DOHH2 (cell line): ENCODE measurements around the gene NME7.

Source experiments
- H3F3A ChIP-seq: fragments of 200-600 bp; sonication (generic), shearing (Covaris generic); 2 replicates; pipeline ENCODE4 v1.6.0; 2016; ENCODE audit warnings: antibody characterized with exemption, mild to moderate bottlenecking; ENCODE audit not compliant: control insufficient read depth, insufficient read depth
- H3K27ac ChIP-seq: fragments of 200-600 bp; sonication (generic); 2 replicates; pipeline ENCODE4 v1.5.1; 2014; ENCODE audit warnings: low read depth, mild to moderate bottlenecking, low read length, moderate library complexity
- H3K27me3 ChIP-seq: fragments of 200-600 bp; sonication (generic); 2 replicates; pipeline ENCODE4 v1.6.1; 2014; ENCODE audit warnings: mild to moderate bottlenecking, low read length, mixed read lengths; ENCODE audit not compliant: control insufficient read depth
- H3K36me3 ChIP-seq: fragments of 200-600 bp; sonication (generic); 2 replicates; pipeline ENCODE4 v1.6.1; 2014; ENCODE audit warnings: mild to moderate bottlenecking, low read length, moderate library complexity, mixed read lengths; ENCODE audit not compliant: control insufficient read depth
- H3K4me1 ChIP-seq: fragments of 200-600 bp; sonication (generic); 2 replicates; pipeline ENCODE4 v1.6.1; 2014; ENCODE audit warnings: mild to moderate bottlenecking, low read length, mixed read lengths; ENCODE audit not compliant: control insufficient read depth
- H3K4me2 ChIP-seq: fragments of 200-600 bp; sonication (generic); 2 replicates; pipeline ENCODE4 v1.6.0; 2014; ENCODE audit warnings: mild to moderate bottlenecking, low read length, moderate library complexity
- H3K4me3 ChIP-seq: fragments of 200-600 bp; sonication (generic); 2 replicates; pipeline ENCODE4 v1.5.1; 2014; ENCODE audit warnings: mild to moderate bottlenecking, low read length, mixed read lengths
- H3K79me2 ChIP-seq: fragments of 200-600 bp; sonication (generic); 2 replicates; pipeline ENCODE4 v1.6.1; 2014; ENCODE audit warnings: mild to moderate bottlenecking, low read length, mixed read lengths; ENCODE audit not compliant: control insufficient read depth
- H3K9me2 ChIP-seq: fragments of 200-600 bp; sonication (generic); replicated peaks from 2 replicates; pipeline ENCODE4 v1.6.1; 2014; ENCODE audit warnings: mild to moderate bottlenecking, low read length, mixed read lengths; ENCODE audit not compliant: control insufficient read depth
- H3K9me3 ChIP-seq: fragments of 200-600 bp; sonication (generic); 2 replicates; pipeline ENCODE4 v1.6.1; 2014; ENCODE audit warnings: antibody characterized with exemption, low read length, mixed read lengths; ENCODE audit not compliant: control insufficient read depth, insufficient read depth
- H4K20me1 ChIP-seq: fragments of 200-600 bp; sonication (generic); 2 replicates; pipeline ENCODE4 v1.6.0; 2014; ENCODE audit warnings: low read depth, mild to moderate bottlenecking, antibody characterized with exemption, low read length, moderate library complexity; ENCODE audit not compliant: control insufficient read depth, insufficient read depth
- EZH2phosphoT487 ChIP-seq: fragments of 200-600 bp; sonication (generic); IDR thresholded peaks from 2 replicates; pipeline ENCODE4 v1.6.1; 2017; ENCODE audit warnings: borderline replicate concordance, mild to moderate bottlenecking, antibody characterized with exemption, low read length, moderate library complexity, mixed read lengths
- TF ChIP-seq, protein P1 (sequence below): fragments of 200-600 bp; sonication (generic); IDR thresholded peaks from one replicate; pipeline ENCODE4 v1.5.1; 2014; ENCODE audit warnings: antibody characterized with exemption, mild to moderate bottlenecking, low read depth, low read length; ENCODE audit not compliant: poor library complexity, severe bottlenecking

Gene NME7

DNA sequence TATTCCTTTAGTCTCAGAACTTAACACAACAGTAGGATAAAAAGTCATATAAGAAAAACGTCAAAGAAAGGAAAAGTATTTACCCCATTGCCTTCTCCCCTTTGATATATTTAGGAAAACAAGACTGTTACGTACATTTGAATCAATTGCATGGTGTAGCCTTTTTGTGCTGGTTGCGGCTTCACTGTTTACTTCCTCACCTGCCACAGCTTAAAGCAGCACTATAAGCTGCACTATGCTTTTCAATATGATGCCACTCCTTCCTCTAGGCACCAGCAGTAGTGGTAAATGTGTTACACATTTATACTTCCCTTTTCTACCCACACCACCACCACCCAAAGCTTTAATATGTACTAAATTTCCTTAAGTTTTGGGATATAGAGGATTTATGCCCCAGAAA lies 150.0 kb downstream of the NME7 start:
- Histone ChIP-seq H3K9me2 (no peaks in the 10 kb centered on the region), H3K4me1 (no peaks in the 10 kb centered on the region), H3K79me2 (no peaks in the 10 kb centered on the region), H3F3A (no peaks in the 10 kb centered on the region), H4K20me1 (no peaks in the 10 kb centered on the region), H3K9me3 (no peaks in the 10 kb centered on the region), H3K27me3 (no peaks in the 10 kb centered on the region), H3K4me2 (no peak overlapping the region), H3K27ac (no peak overlapping the region), H3K4me3 (no peak overlapping the region), H3K36me3 (no peaks in the 10 kb centered on the region)
- TF ChIP-seq EZH2phosphoT487: no peak
- TF ChIP-seq, protein P1, sequence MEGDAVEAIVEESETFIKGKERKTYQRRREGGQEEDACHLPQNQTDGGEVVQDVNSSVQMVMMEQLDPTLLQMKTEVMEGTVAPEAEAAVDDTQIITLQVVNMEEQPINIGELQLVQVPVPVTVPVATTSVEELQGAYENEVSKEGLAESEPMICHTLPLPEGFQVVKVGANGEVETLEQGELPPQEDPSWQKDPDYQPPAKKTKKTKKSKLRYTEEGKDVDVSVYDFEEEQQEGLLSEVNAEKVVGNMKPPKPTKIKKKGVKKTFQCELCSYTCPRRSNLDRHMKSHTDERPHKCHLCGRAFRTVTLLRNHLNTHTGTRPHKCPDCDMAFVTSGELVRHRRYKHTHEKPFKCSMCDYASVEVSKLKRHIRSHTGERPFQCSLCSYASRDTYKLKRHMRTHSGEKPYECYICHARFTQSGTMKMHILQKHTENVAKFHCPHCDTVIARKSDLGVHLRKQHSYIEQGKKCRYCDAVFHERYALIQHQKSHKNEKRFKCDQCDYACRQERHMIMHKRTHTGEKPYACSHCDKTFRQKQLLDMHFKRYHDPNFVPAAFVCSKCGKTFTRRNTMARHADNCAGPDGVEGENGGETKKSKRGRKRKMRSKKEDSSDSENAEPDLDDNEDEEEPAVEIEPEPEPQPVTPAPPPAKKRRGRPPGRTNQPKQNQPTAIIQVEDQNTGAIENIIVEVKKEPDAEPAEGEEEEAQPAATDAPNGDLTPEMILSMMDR: no peak

DNA sequence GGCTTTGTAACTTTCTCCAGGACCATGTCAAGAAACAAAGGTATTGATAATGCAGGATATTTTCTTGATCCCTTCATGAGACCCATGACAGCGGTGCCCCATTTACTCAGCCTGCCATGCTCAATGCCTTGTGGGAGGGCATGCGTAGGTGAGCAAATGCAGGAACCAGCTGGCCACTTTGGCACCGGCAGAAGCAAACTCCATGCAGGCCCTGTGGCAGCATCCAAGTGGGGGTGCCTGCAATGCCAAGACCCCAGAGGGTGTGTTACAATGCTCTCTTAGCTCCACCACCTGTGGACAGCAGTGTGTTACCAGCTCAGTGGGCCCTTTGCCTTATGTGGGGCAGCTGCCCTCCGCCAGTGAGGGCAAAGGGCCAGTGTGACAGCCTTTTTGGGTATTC lies 153.0 kb downstream of the NME7 start:
- H3K79me2 ChIP-seq: no peaks in the 10 kb centered on the region
- H3K4me3 ChIP-seq: no peak overlapping the region
- H4K20me1 ChIP-seq: no peaks in the 10 kb centered on the region
- H3K4me1 ChIP-seq: no peaks in the 10 kb centered on the region
- H3K36me3 ChIP-seq: no peaks in the 10 kb centered on the region
- no peaks in the 10 kb centered on the region for H3K9me2 ChIP-seq
- H3K4me2 ChIP-seq: no peak overlapping the region
- H3K9me3 ChIP-seq: no peaks in the 10 kb centered on the region
- H3F3A ChIP-seq: no peaks in the 10 kb centered on the region
- no peaks in the 10 kb centered on the region for H3K27me3 ChIP-seq
- TF ChIP-seq, protein P1: no peak
- no peak for TF ChIP-seq EZH2phosphoT487
- H3K27ac ChIP-seq: no peak overlapping the region

DNA sequence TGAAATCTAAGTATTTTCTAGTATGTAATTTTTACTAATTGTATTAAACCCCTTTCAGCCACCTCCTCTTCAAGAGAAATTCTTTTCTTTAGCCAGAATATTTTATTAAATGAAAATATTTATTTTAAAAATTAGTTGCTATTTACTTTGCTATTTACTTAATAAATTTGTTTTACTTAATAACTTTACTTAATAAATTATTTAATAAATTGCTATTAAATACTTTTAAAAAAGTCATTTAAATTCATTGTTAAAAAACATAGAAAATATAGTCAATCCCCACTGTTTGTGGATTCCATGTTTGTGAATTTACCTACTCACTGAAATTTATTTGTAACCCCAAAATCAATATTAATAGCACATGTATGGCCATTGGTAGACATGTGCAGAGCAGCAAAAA lies 155.5 kb downstream of the NME7 start:
- no peak overlapping the region for H3K4me2 ChIP-seq
- H3K27ac ChIP-seq: no peak overlapping the region
- no peaks in the 10 kb centered on the region for H3K9me2 ChIP-seq
- no peaks in the 10 kb centered on the region for H3F3A ChIP-seq
- H3K79me2 ChIP-seq: no peaks in the 10 kb centered on the region
- H3K4me1 ChIP-seq: no peaks in the 10 kb centered on the region
- no peaks in the 10 kb centered on the region for H3K27me3 ChIP-seq
- H4K20me1 ChIP-seq: no peaks in the 10 kb centered on the region
- no peaks in the 10 kb centered on the region for H3K36me3 ChIP-seq
- no peak for TF ChIP-seq EZH2phosphoT487
- TF ChIP-seq, protein P1: no peak
- H3K9me3 ChIP-seq: no peaks in the 10 kb centered on the region
- H3K4me3 ChIP-seq: no peak overlapping the region
